B cell (primary cell): ENCODE measurements around the gene UPF3A. TPM values are rescaled to one million over a fixed set of nuclear protein-coding genes. Genes with fewer than 3 reads are reported as not detected.
"Not testable (repeated sequence)": the region's sequence is repeated elsewhere in the genome, so short reads cannot be mapped to it uniquely, and the experiment has no call there.

ENCODE experiments used
- ATAC-seq: fragments of 200-7000 bp; cut with Tn5 transposase; one replicate; pipeline ENCODE4 v1.10.0; 2021; ENCODE audit warnings: low read depth, mild to moderate bottlenecking, moderate number of reproducible peaks, moderate library complexity
- CTCF ChIA-PET: fragments of 350-600 bp; sonication (Branson Sonifier 250); formaldehyde crosslinking; loops from one replicate; lab custom pipeline; 2021; ENCODE audit warnings: antibody characterized with exemption, inconsistent platforms; lab: Charles Lee
- POLR2A ChIA-PET: fragments of 350-600 bp; sonication (Branson Sonifier 250); formaldehyde crosslinking; loops from one replicate; lab custom pipeline; 2021; ENCODE audit warnings: antibody characterized with exemption; lab: Charles Lee
- DNase-seq: peaks from one replicate; pipeline ENCODE4 v3.0.0; 2013
- H2AFZ ChIP-seq: 2 replicates; pipeline ENCODE4 v1.6.1; 2012; ENCODE audit warnings: mild to moderate bottlenecking, low read depth, low read length; ENCODE audit not compliant: insufficient read depth, poor library complexity, severe bottlenecking
- H3K27ac ChIP-seq, 2 donors: 1 replicate in 1 of 2; 2 replicates in 1 of 2; pipeline ENCODE4 v1.5.1; 2012 to 2013; ENCODE audit warnings: low read length in 2 of 2, mild to moderate bottlenecking in 2 of 2, moderate library complexity in 1 of 2
- H3K27me3 ChIP-seq, 4 experiments: fragments of 200-600 bp in 1 of 4; sonication (generic) in 1 of 4; replicated peaks in 1 of 4; 1 replicate in 2 of 4; 2 replicates in 2 of 4; pipeline versions ENCODE4 v1.6.1 to v1.7.0; 2013 to 2016; ENCODE audit warnings: low read length in 3 of 4, mild to moderate bottlenecking in 2 of 4, mixed read lengths in 1 of 4, moderate library complexity in 1 of 4; ENCODE audit not compliant: insufficient read depth in 4 of 4, control insufficient read depth in 3 of 4; ENCODE audit errors: control extremely low read depth in 1 of 4
- H3K36me3 ChIP-seq, 2 experiments: replicated peaks in 1 of 2; 1 replicate in 1 of 2; 2 replicates in 1 of 2; pipeline versions ENCODE4 v1.6.1 to v1.7.1; 2013; ENCODE audit warnings: low read length in 1 of 2; ENCODE audit not compliant: insufficient read depth in 2 of 2, control insufficient read depth in 1 of 2; ENCODE audit errors: control extremely low read depth in 1 of 2, extremely low read depth in 1 of 2
- H3K4me1 ChIP-seq, 2 donors: fragments of 200-600 bp in 1 of 2; sonication (generic) in 1 of 2; 1 replicate in 1 of 2; 2 replicates in 1 of 2; pipeline versions ENCODE4 v1.5.1 to v1.6.1; 2013 to 2017; ENCODE audit warnings: low read length in 2 of 2; ENCODE audit not compliant: control insufficient read depth in 2 of 2, insufficient read depth in 2 of 2
- H3K4me2 ChIP-seq: replicated peaks from 2 replicates; pipeline ENCODE3; 2012; ENCODE audit warnings: mild to moderate bottlenecking, low read depth, low read length; ENCODE audit not compliant: poor library complexity, severe bottlenecking
- H3K4me3 ChIP-seq, 5 experiments: fragments of 200-600 bp in 1 of 5; sonication (generic) in 1 of 5; 1 replicate in 3 of 5; 2 replicates in 2 of 5; pipeline versions ENCODE4 v1.5.1 to v1.7.0; 2011 to 2016; ENCODE audit warnings: low read length in 4 of 5, mild to moderate bottlenecking in 4 of 5, low read depth in 2 of 5, control low read depth in 1 of 5, moderate library complexity in 1 of 5; ENCODE audit not compliant: insufficient read depth in 1 of 5; ENCODE audit errors: control extremely low read depth in 1 of 5, extremely low read depth in 1 of 5
- H3K79me2 ChIP-seq: fragments of 200-600 bp; sonication (generic); one replicate; pipeline ENCODE4 v1.6.0; 2016; ENCODE audit warnings: low read length; ENCODE audit not compliant: control insufficient read depth, insufficient read depth
- H3K9ac ChIP-seq: fragments of 200-600 bp; sonication (generic); 2 replicates; pipeline ENCODE4 v1.6.1; 2017; ENCODE audit warnings: mild to moderate bottlenecking, low read length, moderate library complexity
- H3K9me3 ChIP-seq, 3 donors: one replicate each; pipeline versions ENCODE4 v1.6.1 to v1.7.1; 2013; ENCODE audit warnings: low read length in 2 of 3; ENCODE audit not compliant: control insufficient read depth in 2 of 3, insufficient read depth in 1 of 3; ENCODE audit errors: control extremely low read depth in 1 of 3
- H4K20me1 ChIP-seq: 2 replicates; pipeline ENCODE4 v1.6.0; 2012; ENCODE audit warnings: mild to moderate bottlenecking, low read length; ENCODE audit not compliant: insufficient read depth, control insufficient read depth, poor library complexity, severe bottlenecking
- H3K27ac Mint-ChIP-seq: one replicate; pipeline ENCODE4 v1.8.0; 2021; ENCODE audit warnings: mixed read lengths
- H3K27me3 Mint-ChIP-seq: one replicate; pipeline ENCODE4 v1.8.0; 2021; ENCODE audit warnings: mixed read lengths
- H3K4me1 Mint-ChIP-seq: one replicate; pipeline ENCODE4 v1.8.0; 2021; ENCODE audit warnings: mixed read lengths
- H3K4me3 Mint-ChIP-seq: one replicate; pipeline ENCODE4 v1.8.0; 2021; ENCODE audit warnings: mixed read lengths
- H3K9me3 Mint-ChIP-seq: one replicate; pipeline ENCODE4 v1.8.0; 2022; ENCODE audit warnings: mixed read lengths; ENCODE audit not compliant: insufficient read depth
- EZH2 ChIP-seq: IDR thresholded peaks from 2 replicates; pipeline ENCODE4 v1.6.1; 2012; ENCODE audit warnings: borderline replicate concordance, low read depth, mild to moderate bottlenecking, moderate library complexity, low read length; ENCODE audit not compliant: insufficient read depth, poor library complexity, severe bottlenecking
- WGBS: methylation state at CpG from one replicate; pipeline ENCODE4 v1.1.5; 2013; ENCODE audit warnings: missing lambda C conversion rate; ENCODE audit not compliant: insufficient coverage; 5-methylcytosine and 5-hydroxymethylcytosine counted together
- intact Hi-C: fragments of 100-400 bp; cut with micrococcal nuclease; formaldehyde crosslinking; loops from one replicate; pipeline ENCODE4 v1.10.0; 2022
- polyA plus RNA-seq: library from polyadenylated mRNA; depleted of rRNA; stranded (reverse); fragments of >200 nt; gene quantifications from 2 replicates; pipeline ENCODE4 v1.2.3, GENCODE V29; 2012
- total RNA-seq, 2 donors: library from RNA; stranded (reverse); fragments of 120-200 nt in 1 of 2; gene quantifications; 1 replicate in 1 of 2; 2 replicates in 1 of 2; pipeline versions ENCODE4 v1.2.3 to v1.2.4, GENCODE V29; 2013 to 2022
- TF ChIP-seq, protein P1 (sequence below): fragments of 200-600 bp; IDR thresholded peaks from one replicate; pipeline ENCODE4 v1.8.0; 2022; ENCODE audit warnings: antibody characterized with exemption, mild to moderate bottlenecking

Gene UPF3A
- total and polyA plus RNA-seq, 2 donors (not counting 1 experiment from before 2014, with no cell fraction given) = 72.9 to 109 TPM

DNA sequence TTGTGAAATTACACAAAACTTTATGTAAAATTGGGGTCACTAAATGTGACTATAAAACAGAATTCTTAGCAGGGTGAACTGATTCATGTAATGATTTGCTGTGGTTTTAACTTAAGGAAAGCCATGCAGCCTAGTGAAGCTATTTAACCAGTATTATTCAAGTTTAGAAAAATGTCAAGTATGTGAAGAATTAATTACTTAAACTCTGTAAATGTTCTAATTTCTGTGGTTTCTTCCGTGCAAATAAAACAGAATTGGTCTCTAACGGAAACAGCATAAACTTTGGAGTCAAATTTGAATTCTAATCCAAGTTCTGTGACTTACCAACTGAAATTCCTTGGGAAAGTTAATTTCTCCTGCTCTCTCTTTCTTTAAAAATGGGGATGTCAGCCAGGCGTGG lies 33.4 kb upstream of the UPF3A start:
- peaks cover 11% of the 10 kb centered on the region for H3K79me2 ChIP-seq
- DNase-seq = no peak
- no peaks in the 10 kb centered on the region for H3K9me3 Mint-ChIP-seq
- no peaks in the 10 kb centered on the region for H3K9me3 ChIP-seq
- intact Hi-C loops = no loop called here
- ChIA-PET CTCF (interaction anchor here (1.3 to 1.6 kb wide), 2 partner anchors 90 to 93 kb away, joined by 3 to 4 read pairs; no protein-coding TSS in a partner anchor), POLR2A (no interaction called here)
- no peaks in the 10 kb centered on the region for H3K27me3 Mint-ChIP-seq
- H4K20me1 ChIP-seq = no peaks in the 10 kb centered on the region
- no peak overlapping the region for H3K4me2 ChIP-seq
- peaks cover 29 to 93% of the 10 kb centered on the region in 2 experiments for H3K36me3 ChIP-seq
- WGBS = 100% methylated on average over 1 of the region's 3 CpGs
- ATAC-seq = no peak
- H3K4me3 Mint-ChIP-seq = no peak overlapping the region
- no peak overlapping the region for H2AFZ ChIP-seq
- TF ChIP-seq EZH2 = no peak
- TF ChIP-seq, protein P1, sequence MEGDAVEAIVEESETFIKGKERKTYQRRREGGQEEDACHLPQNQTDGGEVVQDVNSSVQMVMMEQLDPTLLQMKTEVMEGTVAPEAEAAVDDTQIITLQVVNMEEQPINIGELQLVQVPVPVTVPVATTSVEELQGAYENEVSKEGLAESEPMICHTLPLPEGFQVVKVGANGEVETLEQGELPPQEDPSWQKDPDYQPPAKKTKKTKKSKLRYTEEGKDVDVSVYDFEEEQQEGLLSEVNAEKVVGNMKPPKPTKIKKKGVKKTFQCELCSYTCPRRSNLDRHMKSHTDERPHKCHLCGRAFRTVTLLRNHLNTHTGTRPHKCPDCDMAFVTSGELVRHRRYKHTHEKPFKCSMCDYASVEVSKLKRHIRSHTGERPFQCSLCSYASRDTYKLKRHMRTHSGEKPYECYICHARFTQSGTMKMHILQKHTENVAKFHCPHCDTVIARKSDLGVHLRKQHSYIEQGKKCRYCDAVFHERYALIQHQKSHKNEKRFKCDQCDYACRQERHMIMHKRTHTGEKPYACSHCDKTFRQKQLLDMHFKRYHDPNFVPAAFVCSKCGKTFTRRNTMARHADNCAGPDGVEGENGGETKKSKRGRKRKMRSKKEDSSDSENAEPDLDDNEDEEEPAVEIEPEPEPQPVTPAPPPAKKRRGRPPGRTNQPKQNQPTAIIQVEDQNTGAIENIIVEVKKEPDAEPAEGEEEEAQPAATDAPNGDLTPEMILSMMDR = no peak
- H3K27me3 ChIP-seq = no peaks in the 10 kb centered on the region
- H3K9ac ChIP-seq = no peak overlapping the region
- H3K4me1 ChIP-seq = no peaks in the 10 kb centered on the region
- no peak overlapping the region for H3K27ac Mint-ChIP-seq
- H3K4me1 Mint-ChIP-seq = no peaks in the 10 kb centered on the region
- H3K27ac ChIP-seq = no peak overlapping the region
- no peak overlapping the region for H3K4me3 ChIP-seq

GRCh38 chr13:114249077-114249476 lies 32.3 kb upstream of the UPF3A start:
- no peaks in the 10 kb centered on the region for H4K20me1 ChIP-seq
- CTCF ChIA-PET = interaction anchor here (1.6 kb wide), 1 partner anchor 92 kb away, joined by 4 read pairs; no protein-coding TSS in a partner anchor
- no peak overlapping the region for H3K27ac Mint-ChIP-seq
- no peak overlapping the region for H3K4me3 ChIP-seq
- POLR2A ChIA-PET = no interaction called here
- peaks cover 11% of the 10 kb centered on the region for H3K79me2 ChIP-seq
- no peaks in the 10 kb centered on the region for H3K9me3 ChIP-seq
- no peak overlapping the region for H3K4me2 ChIP-seq
- DNase-seq (no peak), ATAC-seq (no peak)
- H3K36me3 ChIP-seq = peaks cover 27 to 83% of the 10 kb centered on the region in 2 experiments
- H3K4me3 Mint-ChIP-seq = no peak overlapping the region
- no peak overlapping the region for H3K9ac ChIP-seq
- TF ChIP-seq, protein P1 = no peak
- no peak for TF ChIP-seq EZH2
- H3K27me3 ChIP-seq = no peaks in the 10 kb centered on the region
- intact Hi-C loops = no loop called here
- H3K27ac ChIP-seq = no peak overlapping the region
- no peaks in the 10 kb centered on the region for H3K9me3 Mint-ChIP-seq
- WGBS = 100% methylated on average over 5 of the region's 7 CpGs
- no peaks in the 10 kb centered on the region for H3K4me1 Mint-ChIP-seq
- no peaks in the 10 kb centered on the region for H3K27me3 Mint-ChIP-seq
- no peaks in the 10 kb centered on the region for H3K4me1 ChIP-seq
- no peak overlapping the region for H2AFZ ChIP-seq

DNA sequence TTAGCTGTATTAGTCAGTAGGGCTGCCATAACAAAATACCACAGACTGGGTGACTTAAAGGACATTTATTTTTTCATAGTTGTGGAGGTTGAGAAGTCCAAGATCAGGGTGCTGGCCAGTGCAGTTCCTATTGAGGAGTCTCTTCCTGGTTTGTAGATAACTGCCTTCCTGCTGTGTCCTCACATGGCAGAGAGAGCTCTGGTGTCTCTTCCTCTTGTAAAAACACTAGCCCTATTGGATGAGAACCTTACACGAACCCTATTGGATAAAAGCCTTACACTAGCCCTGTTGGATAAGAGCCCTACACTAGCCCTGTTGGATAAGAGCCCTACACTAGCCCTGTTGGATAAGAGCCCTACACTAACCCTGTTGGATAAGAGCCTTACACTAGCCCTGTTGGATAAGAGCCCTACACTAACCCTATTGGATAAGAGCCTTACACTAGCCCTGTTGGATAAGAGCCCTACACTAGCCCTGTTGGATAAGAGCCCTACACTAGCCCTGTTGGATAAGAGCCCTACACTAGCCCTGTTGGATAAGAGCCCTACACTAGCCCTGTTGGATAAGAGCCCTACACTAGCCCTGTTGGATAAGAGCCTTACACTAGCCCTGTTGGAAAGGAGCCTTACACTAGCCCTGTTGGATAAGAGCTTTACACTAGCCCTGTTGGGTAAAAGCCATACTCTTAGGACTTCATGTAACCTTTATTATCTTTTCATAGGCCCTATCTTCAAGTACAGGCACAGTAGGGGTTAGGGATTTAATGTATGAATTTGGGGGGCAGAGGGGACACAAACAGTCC lies 29.6 kb upstream of the UPF3A start:
- H3K27ac ChIP-seq, H3K4me3 Mint-ChIP-seq, DNase-seq, H3K9me3 Mint-ChIP-seq, H3K4me3 ChIP-seq, H3K9me3 ChIP-seq, H3K27me3 ChIP-seq, H3K4me2 ChIP-seq, H4K20me1 ChIP-seq, CTCF ChIA-PET, H3K9ac ChIP-seq, H3K27ac Mint-ChIP-seq, ATAC-seq, intact Hi-C loops, H3K27me3 Mint-ChIP-seq, H3K79me2 ChIP-seq, H2AFZ ChIP-seq, H3K4me1 Mint-ChIP-seq, H3K4me1 ChIP-seq: not testable (repeated sequence)
- peaks cover 16 to 70% of the 10 kb centered on the region in 2 experiments for H3K36me3 ChIP-seq
- WGBS = no CpG with 5 or more reads among the region's 1 CpG
- POLR2A ChIA-PET = interaction anchor here (0.7 to 0.9 kb wide), 2 partner anchors 9 to 142 kb away, joined by 3 read pairs; no protein-coding TSS in a partner anchor
